Caco-2 (cell line): ENCODE data around the gene KCNQ1OT1. TPM values are rescaled to one million over a fixed set of nuclear protein-coding genes. Genes with fewer than 3 reads are reported as not detected.

Experiments
- BruUV-seq: library from RNA; stranded (reverse); fragments of 400-500 nt; replicated peaks from 2 replicates; lab custom pipeline; 2021; lab: Mats Ljungman, UMichigan
- CTCF ChIA-PET: fragments of 300-600 bp; sonication (Branson Sonifier 250); formaldehyde crosslinking; loops from one replicate; lab custom pipeline; 2022; ENCODE audit warnings: antibody characterized with exemption; lab: Charles Lee
- POLR2A ChIA-PET: fragments of 300-600 bp; sonication (Branson Sonifier 250); formaldehyde crosslinking; loops from one replicate; lab custom pipeline; 2022; ENCODE audit warnings: antibody characterized with exemption; lab: Charles Lee
- DNase-seq, 2 experiments: peaks; one replicate each; pipeline versions ENCODE4 v3.0.0 to v3.0.0-alpha.2; 2020 to 2022
- H3K27me3 ChIP-seq: replicated peaks from 2 replicates; pipeline ENCODE4 v1.6.0; 2011; ENCODE audit warnings: low read length; ENCODE audit not compliant: control insufficient read depth, insufficient read depth
- H3K36me3 ChIP-seq: 2 replicates; pipeline ENCODE4 v1.5.1; 2011; ENCODE audit warnings: low read length; ENCODE audit not compliant: control insufficient read depth, insufficient read depth
- H3K4me1 ChIP-seq: fragments of 250-450 bp; sonication (Bioruptor Pico); 2 replicates; pipeline ENCODE4 v1.5.1; 2020; ENCODE audit warnings: mild to moderate bottlenecking
- H3K4me3 ChIP-seq: 2 replicates; pipeline ENCODE4 v1.5.1; 2011; ENCODE audit warnings: low read depth, mild to moderate bottlenecking, control low read depth, low read length
- H3K9me3 ChIP-seq: fragments of 250-450 bp; sonication (Bioruptor Pico); 2 replicates; pipeline ENCODE4 v1.5.1; 2020; ENCODE audit warnings: mild to moderate bottlenecking, moderate library complexity
- H3K27ac Mint-ChIP-seq: one replicate; pipeline ENCODE4 v1.8.0; 2022; ENCODE audit warnings: mixed read lengths; ENCODE audit not compliant: unreplicated experiment
- H3K27me3 Mint-ChIP-seq: one replicate; pipeline ENCODE4 v1.8.0; 2022; ENCODE audit warnings: mixed read lengths; ENCODE audit not compliant: insufficient read depth, unreplicated experiment
- H3K36me3 Mint-ChIP-seq: one replicate; pipeline ENCODE4 v1.8.0; 2022; ENCODE audit warnings: mild to moderate bottlenecking, mixed read lengths; ENCODE audit not compliant: insufficient read depth, unreplicated experiment
- H3K4me1 Mint-ChIP-seq: one replicate; pipeline ENCODE4 v1.8.0; 2022; ENCODE audit warnings: low read depth, mixed read lengths; ENCODE audit not compliant: unreplicated experiment
- H3K4me3 Mint-ChIP-seq: one replicate; pipeline ENCODE4 v1.8.0; 2022; ENCODE audit warnings: mild to moderate bottlenecking, moderate library complexity, mixed read lengths; ENCODE audit not compliant: unreplicated experiment
- H3K9me3 Mint-ChIP-seq: one replicate; pipeline ENCODE4 v1.8.0; 2022; ENCODE audit warnings: mixed read lengths; ENCODE audit not compliant: unreplicated experiment
- intact Hi-C: fragments of 100-400 bp; cut with micrococcal nuclease; formaldehyde crosslinking; loops from one replicate; pipeline ENCODE4 v1.10.0; 2022; ENCODE audit not compliant: unreplicated experiment
- total RNA-seq: library from RNA; stranded (reverse); gene quantifications from 2 replicates; pipeline ENCODE4 v1.2.3, GENCODE V29; 2022
- TF ChIP-seq, protein P1 (sequence below), 2 experiments: fragments of 200-600 bp in 1 of 2; IDR thresholded peaks; 1 replicate in 1 of 2; 2 replicates in 1 of 2; pipeline versions ENCODE4 v1.5.1 to v1.8.0; 2011 to 2022; ENCODE audit warnings: antibody characterized with exemption in 1 of 2, control low read depth in 1 of 2, inconsistent platforms in 1 of 2, low read depth in 1 of 2, low read length in 1 of 2, mild to moderate bottlenecking in 1 of 2, moderate library complexity in 1 of 2; ENCODE audit not compliant: insufficient read depth in 1 of 2, severe bottlenecking in 1 of 2, unreplicated experiment in 1 of 2

Gene KCNQ1OT1
- total RNA-seq, 1 experiment from 2014 or later = 7.5 TPM

DNA sequence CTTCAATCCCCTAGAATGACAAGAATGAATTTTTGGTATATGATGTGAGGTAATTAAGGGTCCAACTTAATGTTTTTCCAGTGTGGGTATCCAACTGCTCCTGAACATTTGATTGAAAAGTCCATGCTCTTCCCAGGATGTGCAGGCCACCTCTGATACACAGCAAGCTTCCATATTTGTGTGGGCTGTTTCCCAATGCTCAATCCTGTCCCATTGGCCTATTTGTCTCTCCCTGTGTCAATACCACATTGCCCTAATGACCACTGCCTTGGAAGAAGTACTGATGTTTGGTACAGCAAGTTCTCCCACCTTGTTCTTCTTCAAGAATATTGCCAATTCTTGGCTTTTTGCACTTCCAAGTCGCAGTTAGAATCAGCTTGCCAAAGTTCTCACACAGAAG is 42.9 kb downstream of the KCNQ1OT1 start:
- no peaks in the 10 kb centered on the region for H3K4me1 ChIP-seq
- H3K36me3 ChIP-seq = no peaks in the 10 kb centered on the region
- H3K27ac Mint-ChIP-seq = no peak overlapping the region
- TF ChIP-seq, protein P1, sequence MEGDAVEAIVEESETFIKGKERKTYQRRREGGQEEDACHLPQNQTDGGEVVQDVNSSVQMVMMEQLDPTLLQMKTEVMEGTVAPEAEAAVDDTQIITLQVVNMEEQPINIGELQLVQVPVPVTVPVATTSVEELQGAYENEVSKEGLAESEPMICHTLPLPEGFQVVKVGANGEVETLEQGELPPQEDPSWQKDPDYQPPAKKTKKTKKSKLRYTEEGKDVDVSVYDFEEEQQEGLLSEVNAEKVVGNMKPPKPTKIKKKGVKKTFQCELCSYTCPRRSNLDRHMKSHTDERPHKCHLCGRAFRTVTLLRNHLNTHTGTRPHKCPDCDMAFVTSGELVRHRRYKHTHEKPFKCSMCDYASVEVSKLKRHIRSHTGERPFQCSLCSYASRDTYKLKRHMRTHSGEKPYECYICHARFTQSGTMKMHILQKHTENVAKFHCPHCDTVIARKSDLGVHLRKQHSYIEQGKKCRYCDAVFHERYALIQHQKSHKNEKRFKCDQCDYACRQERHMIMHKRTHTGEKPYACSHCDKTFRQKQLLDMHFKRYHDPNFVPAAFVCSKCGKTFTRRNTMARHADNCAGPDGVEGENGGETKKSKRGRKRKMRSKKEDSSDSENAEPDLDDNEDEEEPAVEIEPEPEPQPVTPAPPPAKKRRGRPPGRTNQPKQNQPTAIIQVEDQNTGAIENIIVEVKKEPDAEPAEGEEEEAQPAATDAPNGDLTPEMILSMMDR (IDR thresholded peaks at IDR 0.05; ENCODE audit: insufficient read depth in 1 of 2, low read depth in 1 of 2, low read length in 1 of 2, severe bottlenecking in 1 of 2, unreplicated experiment in 1 of 2) = no peak
- H3K4me3 Mint-ChIP-seq = no peak overlapping the region
- H3K9me3 ChIP-seq = peaks cover 82% of the 10 kb centered on the region
- intact Hi-C loops = no loop called here
- no peaks in the 10 kb centered on the region for H3K4me1 Mint-ChIP-seq
- H3K36me3 Mint-ChIP-seq = peaks cover 68% of the 10 kb centered on the region
- H3K4me3 ChIP-seq = no peak overlapping the region
- POLR2A ChIA-PET = no interaction called here
- no peaks in the 10 kb centered on the region for H3K27me3 Mint-ChIP-seq
- H3K9me3 Mint-ChIP-seq = peaks cover 74% of the 10 kb centered on the region
- BruUV-seq = no TSS peak
- no peak for DNase-seq
- no peaks in the 10 kb centered on the region for H3K27me3 ChIP-seq
- CTCF ChIA-PET = no interaction called here

DNA sequence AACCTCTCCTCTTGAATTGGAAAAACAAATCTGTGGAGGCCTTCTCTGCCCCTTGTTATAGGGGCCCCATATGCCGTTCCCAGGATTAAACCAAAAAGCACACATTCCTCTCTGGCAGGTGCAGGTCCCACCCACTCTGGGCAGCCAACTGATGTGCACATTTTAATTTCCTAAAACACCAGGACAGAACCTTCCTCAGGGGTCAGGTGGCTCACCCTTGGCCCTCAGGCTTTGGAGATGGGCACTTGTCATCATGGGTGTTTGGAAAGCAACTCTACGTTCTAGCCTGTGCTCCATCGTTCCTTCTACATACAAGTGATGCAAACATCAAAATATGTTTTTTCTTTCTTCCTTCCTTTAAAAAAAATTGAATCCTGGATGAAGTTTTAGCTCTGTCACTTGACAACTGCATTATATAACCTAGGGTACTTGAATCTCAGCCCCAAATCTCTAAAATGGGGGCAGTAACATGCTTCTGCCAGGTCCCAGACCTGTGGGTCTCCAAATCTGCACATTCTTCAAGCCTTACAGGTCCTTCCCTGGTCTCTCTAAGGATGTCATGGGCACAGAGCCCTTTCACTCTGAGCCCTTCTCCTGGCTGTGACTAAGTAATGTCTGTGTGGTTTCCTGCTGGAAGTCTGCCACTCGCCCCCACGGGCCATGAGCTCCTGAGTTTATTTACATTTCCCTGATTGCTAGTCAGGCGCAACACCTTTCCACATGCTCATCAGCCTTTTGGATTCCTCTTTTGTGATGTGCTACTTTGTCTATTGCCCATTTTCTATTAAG is 43.8 kb downstream of the KCNQ1OT1 start:
- no TSS peak for BruUV-seq
- H3K4me1 ChIP-seq = no peaks in the 10 kb centered on the region
- no peak for DNase-seq
- intact Hi-C loops = no loop called here
- no peaks in the 10 kb centered on the region for H3K4me1 Mint-ChIP-seq
- CTCF ChIA-PET = no interaction called here
- no peak overlapping the region for H3K27ac Mint-ChIP-seq
- H3K4me3 ChIP-seq = no peak overlapping the region
- no peaks in the 10 kb centered on the region for H3K36me3 ChIP-seq
- peaks cover 82% of the 10 kb centered on the region for H3K9me3 ChIP-seq
- no peaks in the 10 kb centered on the region for H3K27me3 Mint-ChIP-seq
- peaks cover 68% of the 10 kb centered on the region for H3K36me3 Mint-ChIP-seq
- H3K9me3 Mint-ChIP-seq = peaks cover 76% of the 10 kb centered on the region
- H3K27me3 ChIP-seq = no peaks in the 10 kb centered on the region
- no peak overlapping the region for H3K4me3 Mint-ChIP-seq
- POLR2A ChIA-PET = no interaction called here
- TF ChIP-seq, protein P1 (IDR thresholded peaks at IDR 0.05; ENCODE audit: insufficient read depth in 1 of 2, low read depth in 1 of 2, low read length in 1 of 2, severe bottlenecking in 1 of 2, unreplicated experiment in 1 of 2) = no peak

DNA sequence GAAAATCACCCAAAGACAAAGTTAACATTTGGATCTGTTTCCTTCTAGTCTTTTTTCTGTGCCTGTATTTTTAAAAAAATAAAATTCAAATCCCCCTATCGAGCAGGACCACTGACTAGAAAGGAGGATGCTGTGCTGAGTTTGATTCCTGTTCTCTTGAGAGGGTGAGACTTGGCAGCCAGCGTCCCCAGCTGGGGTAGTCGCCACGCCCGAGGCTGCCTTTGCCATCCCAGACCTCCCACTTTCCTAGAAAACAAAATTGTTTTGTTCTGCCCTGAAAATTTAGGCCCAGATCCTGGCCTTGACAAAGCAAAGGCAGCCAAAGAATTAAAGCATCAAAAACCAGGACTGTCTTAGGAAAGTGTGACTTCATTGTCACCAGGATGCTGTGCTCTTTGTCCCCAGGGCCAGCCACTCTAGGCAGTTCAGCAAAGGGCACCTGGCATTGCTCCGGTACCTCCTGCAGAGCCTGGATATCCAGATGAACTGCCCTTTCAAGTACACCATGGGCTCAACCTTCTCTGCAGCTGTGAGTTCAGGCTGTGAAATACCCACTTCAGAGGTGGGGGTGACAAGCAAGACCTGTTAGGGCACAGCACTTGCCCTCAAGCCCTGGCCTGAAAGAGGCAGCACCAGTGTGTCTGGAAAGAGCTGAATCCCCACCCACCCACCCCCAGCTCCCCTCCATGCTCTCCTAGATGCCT is 44.6 kb downstream of the KCNQ1OT1 start:
- H3K27ac Mint-ChIP-seq = no peak overlapping the region
- CTCF ChIA-PET = no interaction called here
- Histone ChIP-seq H3K4me1 (no peaks in the 10 kb centered on the region), H3K36me3 (no peaks in the 10 kb centered on the region), H3K9me3 (peaks cover 82% of the 10 kb centered on the region), H3K27me3 (no peaks in the 10 kb centered on the region), H3K4me3 (no peak overlapping the region)
- H3K9me3 Mint-ChIP-seq = peaks cover 76% of the 10 kb centered on the region
- peaks cover 75% of the 10 kb centered on the region for H3K36me3 Mint-ChIP-seq
- H3K4me1 Mint-ChIP-seq = no peaks in the 10 kb centered on the region
- no TSS peak for BruUV-seq
- no peak for DNase-seq
- TF ChIP-seq, protein P1 (IDR thresholded peaks at IDR 0.05; ENCODE audit: insufficient read depth in 1 of 2, low read depth in 1 of 2, low read length in 1 of 2, severe bottlenecking in 1 of 2, unreplicated experiment in 1 of 2) = no peak
- H3K27me3 Mint-ChIP-seq = no peaks in the 10 kb centered on the region
- intact Hi-C loops = no loop called here
- no peak overlapping the region for H3K4me3 Mint-ChIP-seq
- POLR2A ChIA-PET = no interaction called here
